ENCODE measurements around the gene TINAGL1. TPM values are rescaled to one million over a fixed set of nuclear protein-coding genes. Genes with fewer than 3 reads are reported as not detected.

The TINAGL1 gene
- total and polyA plus RNA-seq, 10 of the 15 experiments (the other 5 are each of a cell fraction or from before 2014, with no cell fraction given): 0.20 to 0.49 (median 0.23) TPM; not detected in 7

- POLR2A ChIA-PET: no interaction called here
- no peak for TF ChIP-seq CREM (IDR thresholded peaks at IDR 0.05; ENCODE audit: low read depth)
- no peak for TF ChIP-seq BRCA1 (IDR thresholded peaks at IDR 0.05; ENCODE audit: low read depth, low read length)
- TF ChIP-seq JUND (IDR thresholded peaks at IDR 0.05; ENCODE audit: low read depth, low read length): no peak
- no peak for TF ChIP-seq ZSCAN29 (IDR thresholded peaks at IDR 0.05)
- no peak for TF ChIP-seq RELB (IDR thresholded peaks at IDR 0.05; ENCODE audit: low read depth)
- TF ChIP-seq BCL11A (IDR thresholded peaks at IDR 0.05; ENCODE audit: low read depth, low read length): no peak
- no peak for TF ChIP-seq FOXM1 (IDR thresholded peaks at IDR 0.05; ENCODE audit: low read depth, low read length)
- TF ChIP-seq ASH2L (IDR thresholded peaks at IDR 0.05; ENCODE audit: borderline replicate concordance, low read depth): no peak
- no peak for TF ChIP-seq ZNF207 (IDR thresholded peaks at IDR 0.05; ENCODE audit: borderline replicate concordance)
- TF ChIP-seq DPF2 (IDR thresholded peaks at IDR 0.05): no peak
- TF ChIP-seq EED (IDR thresholded peaks at IDR 0.05; ENCODE audit: low read depth): no peak
- no peak for TF ChIP-seq SUZ12 (IDR thresholded peaks at IDR 0.05; ENCODE audit: unreplicated experiment)
- TF ChIP-seq NR2C2 (IDR thresholded peaks at IDR 0.05; ENCODE audit: borderline replicate concordance, control insufficient read depth, insufficient read length, low read depth): no peak
- TF ChIP-seq MTA2 (IDR thresholded peaks at IDR 0.05; ENCODE audit: low read depth): no peak
- no peak for TF ChIP-seq ZNF217 (IDR thresholded peaks at IDR 0.05)
- TF ChIP-seq PAX8 (IDR thresholded peaks at IDR 0.05): no peak
- TF ChIP-seq POLR2A (IDR thresholded peaks at IDR 0.05; ENCODE audit: low read depth, low read length): no peak
- CTCF ChIA-PET: interaction anchor here (0.6 to 7.3 kb wide), 23 partner anchors 8 to 381 kb away, joined by 3 to 61 read pairs (median 6); partner anchors contain the start of genes COL16A1 and HCRTR1
- Histone ChIP-seq H3K9ac (ENCODE audit: control insufficient read depth, insufficient read depth, low read length) (no peak overlapping the region), H3K4me2 (ENCODE audit: control insufficient read depth, insufficient read depth) (no peak overlapping the region), H3K36me3 (ENCODE audit: control insufficient read depth in 2 of 2, insufficient read depth in 2 of 2, low read length in 1 of 2) (no peaks in the 10 kb centered on the region), H3K9me3 (replicated peaks; ENCODE audit: control insufficient read depth, insufficient read depth, low read length) (no peaks in the 10 kb centered on the region), H2AFZ (ENCODE audit: control insufficient read depth, low read depth, low read length) (no peak overlapping the region), H3K27ac (ENCODE audit: control insufficient read depth, insufficient read depth) (no peak overlapping the region), H3K79me2 (ENCODE audit: control insufficient read depth, insufficient read depth, low read length) (no peaks in the 10 kb centered on the region), H4K20me1 (ENCODE audit: control insufficient read depth, insufficient read depth) (no peaks in the 10 kb centered on the region), H3K4me1 (ENCODE audit: control insufficient read depth, insufficient read depth, low read length) (no peaks in the 10 kb centered on the region), H3K27me3 (replicated peaks in 1 of 2; ENCODE audit: control insufficient read depth in 2 of 2, insufficient read depth in 2 of 2, low read length in 1 of 2) (no peaks in the 10 kb centered on the region), H3K4me3 (no peak overlapping the region)
- SMC1A ChIA-PET (ENCODE audit: uncharacterized antibody, unreplicated experiment): interaction anchor here (0.8 to 2.7 kb wide), 11 partner anchors 15 to 140 kb away, joined by 3 to 12 read pairs (median 4); no protein-coding TSS in a partner anchor
- BruUV-seq (replicated peaks): no TSS peak
- RAD21 ChIA-PET (ENCODE audit: unreplicated experiment): interaction anchor here (1.2 to 3.3 kb wide), 8 partner anchors 24 to 224 kb away, joined by 3 to 16 read pairs (median 8); partner anchors contain the start of gene COL16A1
- in situ Hi-C loops (cut with MboI) (no loop called here), intact Hi-C loops (cut with micrococcal nuclease; ENCODE audit: unreplicated experiment) (loop anchor here (1.0 to 5.0 kb wide), 5 partner anchors 30 to 224 kb away; no protein-coding TSS in a partner anchor)
- DNase-seq (ENCODE audit: low read depth, low spot score) (no peak), ATAC-seq (no peak), FAIRE-seq (no peak)
- 67% methylated on average over 5 of the region's 5 CpGs for WGBS (ENCODE audit: insufficient coverage, insufficient replicate concordance, low lambda C conversion rate, missing lambda C conversion rate)
Measured at GRCh38 chr1:31564606-31564989, 11.7 kb upstream of the TINAGL1 start.

Data from GM12878 (cell line).